IPS-18a (cell line): ENCODE measurements around the gene PPCS.
"Not testable (repeated sequence)": the region's sequence is repeated elsewhere in the genome, so short reads cannot be mapped to it uniquely, and the experiment has no call there.

Experiments used
- H3K27ac ChIP-seq: one replicate; pipeline ENCODE4 v1.5.1; 2013; ENCODE audit warnings: low read length
- H3K27me3 ChIP-seq: one replicate; pipeline ENCODE4 v1.6.1; 2013; ENCODE audit warnings: mild to moderate bottlenecking, low read length; ENCODE audit not compliant: control insufficient read depth, insufficient read depth
- H3K36me3 ChIP-seq: one replicate; pipeline ENCODE4 v1.6.1; 2013; ENCODE audit warnings: low read depth, low read length; ENCODE audit not compliant: control insufficient read depth
- H3K4me1 ChIP-seq: one replicate; pipeline ENCODE4 v1.6.1; 2013; ENCODE audit warnings: low read depth, low read length; ENCODE audit not compliant: control insufficient read depth
- H3K4me3 ChIP-seq: one replicate; pipeline ENCODE4 v1.5.1; 2013; ENCODE audit warnings: low read length
- H3K9ac ChIP-seq: one replicate; pipeline ENCODE4 v1.6.1; 2013; ENCODE audit warnings: mild to moderate bottlenecking, low read length, moderate library complexity
- H3K9me3 ChIP-seq: one replicate; pipeline ENCODE4 v1.6.1; 2013; ENCODE audit warnings: low read depth, low read length; ENCODE audit not compliant: control insufficient read depth

The PPCS gene

DNA sequence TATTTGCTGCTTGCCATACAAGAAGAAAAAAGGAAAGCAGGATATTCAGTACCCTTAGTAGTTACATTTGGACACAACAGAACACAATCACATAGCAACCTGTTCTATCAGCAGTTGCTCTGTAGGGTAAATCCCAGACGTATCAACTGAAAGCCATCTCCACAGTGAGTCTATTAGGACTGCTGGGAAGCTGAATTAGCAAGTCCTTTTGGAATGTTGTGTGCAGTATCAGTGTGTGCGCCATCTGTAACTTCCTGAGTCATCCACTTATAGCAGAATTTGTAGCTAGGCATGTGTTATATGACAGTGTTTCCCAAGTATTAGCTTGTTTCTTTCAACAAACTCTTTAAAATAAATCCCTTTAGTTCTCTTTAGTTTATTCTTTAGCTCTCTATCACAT is 28.0 kb downstream of the PPCS start:
- Histone ChIP-seq H3K9me3 (no peaks in the 10 kb centered on the region), H3K4me1 (no peaks in the 10 kb centered on the region), H3K9ac (no peak overlapping the region), H3K36me3 (no peaks in the 10 kb centered on the region), H3K4me3 (no peak overlapping the region), H3K27ac (no peak overlapping the region), H3K27me3 (no peaks in the 10 kb centered on the region)

DNA sequence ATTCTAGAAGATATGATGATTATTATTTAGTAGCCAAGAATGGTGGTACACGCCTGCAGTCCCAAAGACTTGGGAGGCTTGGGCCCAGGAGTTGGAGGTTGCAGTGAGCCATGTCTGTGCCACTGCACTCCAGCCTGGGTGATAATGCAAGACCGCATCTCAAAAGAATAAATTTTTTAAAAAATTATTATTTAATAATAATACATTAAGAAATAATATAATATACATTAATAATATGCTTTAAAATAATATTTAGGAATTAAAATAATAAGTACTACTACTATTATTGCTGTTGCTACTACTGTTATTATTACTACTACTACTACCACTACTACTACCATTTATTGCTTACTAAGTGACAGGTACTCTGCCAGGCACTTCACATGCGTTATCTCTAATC is 33.9 kb downstream of the PPCS start:
- Histone ChIP-seq H3K36me3 (no peaks in the 10 kb centered on the region), H3K4me3 (no peak overlapping the region), H3K4me1 (no peaks in the 10 kb centered on the region), H3K9ac (no peak overlapping the region), H3K9me3 (no peaks in the 10 kb centered on the region), H3K27me3 (no peaks in the 10 kb centered on the region), H3K27ac (no peak overlapping the region)

DNA sequence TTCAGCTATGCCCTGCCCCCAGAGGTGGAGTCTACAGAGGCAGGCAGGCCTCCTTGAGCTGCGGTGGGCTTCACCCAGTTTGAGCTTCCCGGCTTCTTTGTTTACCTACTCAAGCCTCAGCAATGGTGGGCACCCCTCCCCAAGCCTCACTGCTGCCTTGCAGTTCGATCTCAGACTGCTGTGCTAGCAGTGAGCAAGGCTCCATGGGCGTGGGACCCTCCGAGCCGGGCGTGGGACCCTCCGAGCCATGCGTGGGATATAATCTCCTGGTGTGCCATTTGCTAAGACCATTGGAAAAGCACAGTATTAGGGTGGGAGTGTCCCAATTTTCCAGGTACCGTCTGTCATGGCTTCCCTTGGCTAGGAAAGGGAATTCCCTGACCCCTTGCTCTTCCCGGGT is 45.7 kb downstream of the PPCS start:
- not testable (repeated sequence) for H3K4me3 ChIP-seq, H3K27ac ChIP-seq, H3K27me3 ChIP-seq

DNA sequence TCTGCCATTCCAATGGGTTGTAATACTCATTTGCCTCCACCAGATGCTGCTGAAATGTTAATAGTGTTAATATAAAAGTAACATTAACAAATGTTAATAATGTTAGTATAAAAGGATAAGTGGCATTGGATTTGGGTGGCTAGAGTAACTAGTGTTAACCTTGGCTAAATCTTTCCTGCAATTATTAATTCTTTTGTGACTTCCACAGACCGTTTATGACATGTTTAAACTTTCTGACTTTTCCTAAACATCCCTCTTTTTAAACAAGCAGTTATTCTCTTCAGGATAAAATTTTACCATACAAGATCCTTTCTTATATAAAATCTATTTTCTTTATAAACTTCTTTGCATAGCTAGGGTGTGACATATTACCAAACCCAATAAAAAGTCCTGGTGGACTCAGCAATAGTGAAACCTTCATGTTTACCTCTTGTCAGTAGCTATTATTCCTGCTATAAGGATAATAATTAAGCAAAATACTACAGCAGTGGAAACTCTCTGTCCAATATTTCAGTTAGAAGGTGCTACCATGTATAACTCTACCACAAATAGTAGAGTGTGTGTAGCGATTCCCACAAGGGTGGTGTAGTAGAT is 48.3 kb downstream of the PPCS start:
- H3K9ac ChIP-seq, result no peak overlapping the region
- no peaks in the 10 kb centered on the region for H3K27me3 ChIP-seq
- H3K4me3 ChIP-seq, result no peak overlapping the region
- no peaks in the 10 kb centered on the region for H3K4me1 ChIP-seq
- peaks cover 50% of the 10 kb centered on the region for H3K9me3 ChIP-seq
- H3K27ac ChIP-seq, result no peak overlapping the region
- no peaks in the 10 kb centered on the region for H3K36me3 ChIP-seq

More for the DNA sequence above, 45.7 kb downstream of the PPCS start:
- peaks cover 38% of the 10 kb centered on the region for H3K9me3 ChIP-seq
- not testable (repeated sequence) for H3K4me1 ChIP-seq, H3K9ac ChIP-seq, H3K36me3 ChIP-seq

DNA sequence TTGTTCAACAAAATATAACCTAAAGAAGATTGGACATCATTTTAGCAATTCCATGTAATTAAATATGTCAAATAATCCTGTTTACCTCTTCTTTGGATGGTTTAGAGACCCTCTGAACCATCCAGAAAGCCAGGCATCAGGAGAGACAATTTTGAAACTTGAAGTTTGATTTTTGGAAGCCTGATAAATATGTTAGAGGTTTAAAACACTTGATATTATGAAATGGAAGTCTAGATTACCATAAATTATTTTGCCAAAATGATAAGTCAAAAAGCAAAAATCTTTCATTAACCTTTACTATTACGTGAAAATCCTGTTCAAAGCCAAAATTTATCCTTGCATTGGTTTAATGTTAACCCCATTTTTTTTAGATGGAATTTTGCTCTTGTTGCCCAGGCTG is 50.2 kb downstream of the PPCS start:
- no peaks in the 10 kb centered on the region for H3K4me1 ChIP-seq
- H3K9ac ChIP-seq, result no peak overlapping the region
- H3K4me3 ChIP-seq, result no peak overlapping the region
- no peaks in the 10 kb centered on the region for H3K27me3 ChIP-seq
- no peak overlapping the region for H3K27ac ChIP-seq
- no peaks in the 10 kb centered on the region for H3K36me3 ChIP-seq
- H3K9me3 ChIP-seq, result peaks cover 56% of the 10 kb centered on the region
